GM21737 (cell line): ENCODE results near the gene DMTF1.
A peak's percentile ranks its signal among the peaks of the same experiment; 100 is the strongest.
"Not testable (repeated sequence)": the region's sequence is repeated elsewhere in the genome, so short reads cannot be mapped to it uniquely, and the experiment has no call there.

Experiments used
- ATAC-seq: cut with Tn5 transposase; IDR thresholded peaks from one replicate; pipeline ENCODE4 v1.9.1; 2021; ENCODE audit warnings: mild to moderate bottlenecking, moderate library complexity; ENCODE audit not compliant: unreplicated experiment

The DMTF1 gene

GRCh38 chr7:87192784-87193487, 40.7 kb downstream of the DMTF1 start:
- no peak for ATAC-seq

GRCh38 chr7:87193912-87194311, 41.7 kb downstream of the DMTF1 start:
- ATAC-seq, result no peak

GRCh38 chr7:87199241-87199640, 47.0 kb downstream of the DMTF1 start:
- ATAC-seq, result no peak

- ATAC-seq, result no peak
Observed at GRCh38 chr7:87199700-87200450, 47.6 kb downstream of the DMTF1 start.

- ATAC-seq, result no peak
Observed at GRCh38 chr7:87202208-87202607, 50.0 kb downstream of the DMTF1 start.

- ATAC-seq, result no peak
Observed at GRCh38 chr7:87202705-87203104, 50.5 kb downstream of the DMTF1 start.

- not testable (repeated sequence) for ATAC-seq
Observed at GRCh38 chr7:87203929-87204328, 51.7 kb downstream of the DMTF1 start.

- no peak for ATAC-seq
Observed at GRCh38 chr7:87204933-87205332, 52.7 kb downstream of the DMTF1 start.

GRCh38 chr7:87205701-87206100, 53.4 kb downstream of the DMTF1 start:
- not testable (repeated sequence) for ATAC-seq

- no peak for ATAC-seq
Observed at GRCh38 chr7:87206361-87206760, 54.1 kb downstream of the DMTF1 start.

- ATAC-seq, result no peak
Observed at GRCh38 chr7:87209295-87209924, 57.2 kb downstream of the DMTF1 start.

GRCh38 chr7:87210506-87210905, 58.3 kb downstream of the DMTF1 start:
- no peak for ATAC-seq

- no peak for ATAC-seq
Observed at GRCh38 chr7:87212498-87212897, 60.2 kb downstream of the DMTF1 start.

GRCh38 chr7:87213252-87213651, 61.0 kb downstream of the DMTF1 start:
- ATAC-seq, result no peak

GRCh38 chr7:87213811-87214210, 61.6 kb downstream of the DMTF1 start:
- ATAC-seq, result no peak

- ATAC-seq, result no peak
Observed at GRCh38 chr7:87215046-87215445, 62.8 kb downstream of the DMTF1 start.

- peak; percentile 47 for ATAC-seq
Observed at GRCh38 chr7:87216701-87217508, 64.7 kb downstream of the DMTF1 start.

GRCh38 chr7:87217983-87218653, 65.9 kb downstream of the DMTF1 start:
- ATAC-seq, result no peak

GRCh38 chr7:87218796-87219544, 66.7 kb downstream of the DMTF1 start:
- ATAC-seq, result peak; percentile 18

GRCh38 chr7:87219545-87220025, 67.3 kb downstream of the DMTF1 start, which contains the start of gene TMEM243:
Gene TMEM243, minus strand, starts transcription at chr7:87219732. Its CDS starts 229 bp downstream, at chr7:87219503.
- peak; percentile 50 for ATAC-seq
